Prostate gland (tissue), 2 donors: Measurements from ENCODE around the gene PLCH1.

Source experiments
- CTCF ChIP-seq, 4 experiments: fragments of 200-600 bp in 2 of 4; fragments of 450-650 bp in 2 of 4; sonication (generic) in 2 of 4; IDR thresholded peaks; 1 replicate in 3 of 4; 2 replicates in 1 of 4; pipeline ENCODE4 v1.5.1; 2016 to 2019; ENCODE audit warnings: antibody characterized with exemption in 4 of 4, mild to moderate bottlenecking in 2 of 4, moderate library complexity in 2 of 4
- POLR2A ChIP-seq: fragments of 450-650 bp; IDR thresholded peaks from one replicate; pipeline ENCODE4 v1.6.1; 2016; ENCODE audit warnings: antibody characterized with exemption, mild to moderate bottlenecking
- POLR2AphosphoS5 ChIP-seq: sonication (generic); formaldehyde crosslinking; IDR thresholded peaks from one replicate; pipeline ENCODE4 v1.6.1; 2017; ENCODE audit warnings: antibody characterized with exemption

GRCh38 chr3:155604967-155605366 lies 139.9 kb downstream of the PLCH1 start:
- no peak for TF ChIP-seq CTCF (IDR thresholded peaks at IDR 0.05)
- TF ChIP-seq POLR2A = no peak
- TF ChIP-seq POLR2AphosphoS5 = no peak
